ENCODE results near the gene ZAP70.
A peak's percentile ranks its signal among the peaks of the same experiment; 100 is the strongest.

Gene ZAP70

GRCh38 chr2:97733341-97734035 lies 20.1 kb downstream of the ZAP70 start:
- DNase-seq (ENCODE audit: low read depth, low spot score), result no peak

GRCh38 chr2:97734061-97735051 lies 21.0 kb downstream of the ZAP70 start:
- peak; percentile 69 for DNase-seq (ENCODE audit: low read depth, low spot score)

DNA sequence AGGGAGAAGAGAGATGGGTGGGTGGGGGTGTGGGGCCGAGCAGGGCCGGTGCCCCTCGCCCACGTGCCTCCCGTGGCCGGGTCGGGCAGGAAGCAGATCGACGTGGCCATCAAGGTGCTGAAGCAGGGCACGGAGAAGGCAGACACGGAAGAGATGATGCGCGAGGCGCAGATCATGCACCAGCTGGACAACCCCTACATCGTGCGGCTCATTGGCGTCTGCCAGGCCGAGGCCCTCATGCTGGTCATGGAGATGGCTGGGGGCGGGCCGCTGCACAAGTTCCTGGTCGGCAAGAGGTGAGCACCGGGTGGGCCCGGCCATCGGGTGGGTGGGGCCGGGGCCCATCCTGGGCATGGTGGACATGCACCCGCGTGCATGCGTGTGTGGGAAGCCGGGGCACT lies 21.8 kb downstream of the ZAP70 start:
- no peak for DNase-seq (ENCODE audit: low read depth, low spot score)

GRCh38 chr2:97736185-97736584 lies 22.8 kb downstream of the ZAP70 start:
- DNase-seq (ENCODE audit: low read depth, low spot score), result no peak

DNA sequence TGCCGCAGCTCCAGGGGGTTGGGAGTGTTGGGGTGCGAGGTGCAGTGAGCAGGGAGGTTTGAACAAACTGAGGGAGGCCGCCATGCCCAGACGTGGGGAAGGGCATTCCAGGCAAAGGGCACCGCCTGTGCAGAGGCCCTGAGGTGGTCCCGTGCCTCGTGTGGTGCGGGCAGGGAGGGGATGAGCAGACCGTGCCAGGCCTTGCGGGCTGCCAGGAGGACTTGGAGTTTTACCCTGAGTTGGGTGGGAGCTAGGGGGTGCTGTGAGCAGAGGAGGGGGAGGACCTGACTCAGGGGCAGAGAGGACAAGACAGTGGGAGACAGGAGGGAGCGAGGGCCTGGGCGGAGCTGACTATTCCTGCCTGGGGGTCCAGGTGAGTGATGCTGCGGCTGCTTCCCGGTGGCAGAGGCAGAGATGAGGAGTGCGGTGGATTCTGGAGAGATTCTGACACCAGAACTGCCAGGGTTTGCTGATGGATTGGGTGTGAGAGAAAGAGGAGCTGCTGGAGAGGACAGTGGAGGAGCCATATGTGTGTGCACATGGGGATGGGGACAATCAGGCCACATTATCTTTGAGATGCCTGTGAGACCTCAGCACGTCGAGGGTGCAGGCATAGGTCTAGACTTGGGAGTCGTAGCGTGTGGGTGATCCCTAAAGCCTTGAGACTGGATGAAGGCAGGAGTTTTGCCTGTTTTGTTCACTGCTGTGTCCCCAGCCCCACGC lies 23.4 kb downstream of the ZAP70 start:
- DNase-seq (ENCODE audit: low read depth, low spot score), result no peak

GRCh38 chr2:97737421-97738178 lies 24.2 kb downstream of the ZAP70 start:
- DNase-seq (ENCODE audit: low read depth, low spot score), result no peak

GRCh38 chr2:97738179-97739019 lies 25.0 kb downstream of the ZAP70 start:
- DNase-seq (ENCODE audit: low read depth, low spot score), result no peak

DNA sequence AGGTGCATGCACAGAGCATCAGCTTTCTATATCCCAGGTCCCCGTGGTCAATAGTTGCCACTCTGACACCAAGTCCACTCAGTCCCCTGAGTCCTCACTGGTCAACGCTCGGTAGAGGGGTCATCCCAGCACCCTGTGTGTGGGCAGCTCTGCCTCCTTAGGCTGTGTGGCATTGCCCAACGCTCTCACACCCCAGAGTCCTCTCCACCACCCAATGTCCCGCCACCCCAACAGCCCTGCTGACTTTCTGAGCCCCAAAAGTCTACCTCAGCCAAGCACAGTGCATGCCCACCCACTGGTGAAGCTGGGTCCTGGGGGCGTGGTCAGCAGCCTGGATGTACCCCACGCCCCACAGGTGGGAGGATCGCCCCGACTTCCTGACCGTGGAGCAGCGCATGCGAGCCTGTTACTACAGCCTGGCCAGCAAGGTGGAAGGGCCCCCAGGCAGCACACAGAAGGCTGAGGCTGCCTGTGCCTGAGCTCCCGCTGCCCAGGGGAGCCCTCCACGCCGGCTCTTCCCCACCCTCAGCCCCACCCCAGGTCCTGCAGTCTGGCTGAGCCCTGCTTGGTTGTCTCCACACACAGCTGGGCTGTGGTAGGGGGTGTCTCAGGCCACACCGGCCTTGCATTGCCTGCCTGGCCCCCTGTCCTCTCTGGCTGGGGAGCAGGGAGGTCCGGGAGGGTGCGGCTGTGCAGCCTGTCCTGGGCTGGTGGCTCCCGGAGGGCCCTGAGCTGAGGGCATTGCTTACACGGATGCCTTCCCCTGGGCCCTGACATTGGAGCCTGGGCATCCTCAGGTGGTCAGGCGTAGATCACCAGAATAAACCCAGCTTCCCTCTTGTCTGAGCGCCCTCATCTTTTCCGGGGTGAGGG lies 25.9 kb downstream of the ZAP70 start:
- DNase-seq (ENCODE audit: low read depth, low spot score), result no peak

DNA sequence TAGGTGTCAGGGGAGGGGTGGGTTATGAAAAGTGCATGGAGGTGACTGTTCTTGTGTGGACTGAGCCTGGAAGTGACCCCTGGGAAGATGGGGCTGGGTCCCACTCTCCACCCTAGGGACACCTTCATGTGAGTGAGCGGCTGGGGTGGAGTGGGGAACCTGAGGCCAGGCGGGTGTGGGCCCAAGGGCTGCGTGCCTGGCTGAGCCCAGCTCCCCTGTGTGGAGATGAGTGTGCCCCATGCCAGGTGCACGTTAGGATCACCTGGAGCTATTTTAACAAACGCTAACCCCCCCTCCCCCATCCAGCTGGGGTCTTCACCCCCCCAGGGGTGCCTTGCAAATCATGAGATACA lies 26.5 kb downstream of the ZAP70 start:
- no peak for DNase-seq (ENCODE audit: low read depth, low spot score)

DNA sequence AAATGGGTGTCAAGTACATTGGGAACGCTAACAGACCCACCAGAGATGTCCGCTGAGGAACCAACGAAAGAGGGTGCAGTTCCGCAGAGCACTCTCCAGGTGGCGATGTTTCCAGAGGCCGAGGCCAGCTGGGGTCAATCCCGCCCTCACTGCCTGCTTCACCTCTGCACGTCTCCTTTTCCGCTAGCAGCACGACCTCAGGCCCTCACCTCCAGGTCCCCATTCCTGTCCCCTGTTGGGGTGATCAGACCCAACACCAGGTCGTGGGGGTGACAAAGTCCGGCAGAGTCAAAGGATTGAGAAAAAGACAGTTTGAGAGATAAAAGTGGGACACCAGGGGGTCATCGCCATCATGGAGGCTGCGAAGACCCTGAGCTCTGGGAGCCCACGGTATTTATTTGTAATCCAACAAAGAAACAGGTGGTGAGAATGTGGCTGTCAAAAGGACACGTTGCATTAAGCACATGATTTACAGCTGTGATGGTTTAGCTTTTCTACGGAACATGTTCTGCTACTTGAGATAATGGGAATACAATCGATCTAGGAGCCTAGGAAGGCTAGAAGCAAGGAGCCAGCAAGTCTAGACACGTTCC lies 27.3 kb downstream of the ZAP70 start:
- DNase-seq (ENCODE audit: low read depth, low spot score), result peak; percentile 84

GRCh38 chr2:97741251-97741650 lies 27.9 kb downstream of the ZAP70 start:
- DNase-seq (ENCODE audit: low read depth, low spot score), result no peak

GRCh38 chr2:97741686-97742085 lies 28.3 kb downstream of the ZAP70 start:
- DNase-seq (ENCODE audit: low read depth, low spot score), result no peak

DNA sequence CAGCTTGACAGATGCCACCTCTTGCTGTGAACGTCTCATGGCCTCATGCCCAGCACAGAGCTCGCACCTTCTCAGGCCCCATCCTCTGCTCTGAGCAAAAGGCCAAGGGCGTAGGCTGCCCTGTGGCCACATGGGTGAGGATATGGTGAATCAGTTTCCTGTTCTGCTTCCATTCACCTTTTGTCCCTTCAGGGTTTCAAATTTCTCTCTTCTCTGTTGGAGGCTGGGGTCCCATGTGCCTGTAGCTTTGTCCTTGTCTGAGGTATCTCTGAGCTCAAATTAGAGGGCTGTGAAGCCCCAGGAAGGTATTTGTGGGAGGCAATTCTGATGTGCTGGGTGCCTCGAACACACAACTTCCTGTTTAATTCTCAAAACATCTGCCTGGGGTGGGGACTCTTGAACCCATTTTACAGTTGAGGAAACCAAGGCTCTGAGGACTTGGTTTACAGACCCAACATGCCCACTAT lies 29.0 kb downstream of the ZAP70 start:
- no peak for DNase-seq (ENCODE audit: low read depth, low spot score)

GRCh38 chr2:97743913-97744312 lies 30.5 kb downstream of the ZAP70 start:
- DNase-seq (ENCODE audit: low read depth, low spot score), result no peak

DNA sequence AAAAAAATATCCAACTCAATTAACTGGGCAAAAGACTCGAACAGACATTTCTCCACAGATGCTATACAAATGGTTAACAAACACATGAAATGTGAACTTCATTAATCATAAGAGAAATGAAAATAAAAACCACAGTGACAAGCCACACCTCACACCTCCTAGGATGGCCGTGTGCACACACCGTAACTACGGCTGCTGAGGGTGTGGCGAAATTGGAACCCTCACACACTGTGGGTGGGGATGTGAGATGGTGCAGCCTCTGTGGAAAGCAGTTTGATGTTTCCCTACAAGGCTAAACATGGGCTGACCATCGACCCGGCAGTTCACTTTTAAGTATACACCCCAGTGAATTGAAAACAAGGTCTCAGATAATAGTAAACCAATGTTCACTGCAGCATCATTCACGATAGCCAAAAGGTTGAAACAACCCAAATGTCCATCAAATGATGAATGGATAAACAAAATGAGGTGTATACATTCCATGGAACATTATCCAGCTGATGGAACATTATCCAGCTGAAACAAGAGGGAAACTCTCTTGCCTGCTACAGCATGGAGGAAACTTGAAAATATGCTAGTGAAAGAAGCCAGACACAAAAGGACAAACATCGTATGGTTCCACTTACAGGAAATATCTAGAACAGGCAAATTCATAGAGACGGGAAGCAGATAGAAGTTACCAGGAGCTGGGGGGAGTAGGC lies 32.2 kb downstream of the ZAP70 start:
- no peak for DNase-seq (ENCODE audit: low read depth, low spot score)

DNA sequence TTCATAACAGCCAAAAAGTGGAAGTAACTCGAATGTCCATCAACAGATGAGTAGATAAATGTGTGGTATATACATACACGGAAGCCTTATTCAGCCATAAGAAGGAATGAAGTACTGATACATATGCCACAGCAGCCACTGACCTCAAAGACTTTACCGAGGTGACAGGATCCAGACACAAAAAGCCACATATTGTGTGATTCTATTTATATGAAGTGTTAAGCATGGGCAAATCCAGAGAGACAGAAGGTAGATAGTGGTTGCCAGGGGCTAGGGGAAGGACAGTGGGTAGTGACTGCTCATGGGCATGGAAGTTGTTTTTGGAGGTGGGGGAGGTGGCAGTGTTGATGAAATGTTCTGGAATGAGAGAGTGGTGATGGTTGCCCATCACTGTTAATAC lies 33.9 kb downstream of the ZAP70 start:
- DNase-seq (ENCODE audit: low read depth, low spot score), result no peak

DNA sequence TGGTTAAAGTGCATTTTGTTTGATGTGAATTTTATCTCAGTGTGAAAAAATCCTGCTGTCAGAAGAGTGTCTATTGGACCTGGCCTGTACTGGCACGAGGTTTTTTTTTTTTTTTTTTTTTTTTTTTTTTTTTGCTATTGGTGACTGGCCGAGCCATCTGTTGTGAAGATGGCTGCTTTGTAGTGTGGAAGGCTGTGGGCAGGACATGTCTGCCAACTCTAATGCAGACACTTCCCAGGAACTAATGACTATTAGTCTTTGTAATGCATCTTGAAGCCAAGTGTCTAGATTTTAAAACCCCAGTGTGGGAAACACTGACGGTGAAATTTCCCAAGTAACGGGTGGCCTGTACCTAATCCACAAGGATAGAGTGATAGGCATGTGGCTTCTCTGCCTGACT lies 34.3 kb downstream of the ZAP70 start:
- DNase-seq (ENCODE audit: low read depth, low spot score), result no peak

- no peak for DNase-seq (ENCODE audit: low read depth, low spot score)
Measured at GRCh38 chr2:97749581-97749980, 36.2 kb downstream of the ZAP70 start.
